Measurements from ENCODE around the gene CCT2.

Gene CCT2

DNA sequence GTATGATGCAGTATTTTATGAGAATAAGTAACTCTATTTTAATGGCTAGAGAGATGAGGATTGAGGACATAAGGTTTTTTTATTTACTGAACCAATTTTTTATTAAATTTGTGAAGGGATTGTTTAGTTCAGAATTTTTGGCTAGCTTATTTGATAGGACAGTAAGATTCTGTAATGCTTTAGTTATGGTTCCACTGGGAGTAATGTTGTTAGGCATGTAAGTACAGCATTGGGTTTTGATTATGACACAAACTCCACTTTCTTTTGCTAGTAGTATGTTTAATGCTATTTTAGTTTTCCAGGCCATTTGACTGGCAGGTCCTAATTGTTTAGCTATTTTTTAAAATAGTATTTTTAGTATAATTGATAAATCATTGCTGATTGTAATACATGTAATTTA, 59.3 kb downstream of the CCT2 start:
- no peak for DNase-seq

DNA sequence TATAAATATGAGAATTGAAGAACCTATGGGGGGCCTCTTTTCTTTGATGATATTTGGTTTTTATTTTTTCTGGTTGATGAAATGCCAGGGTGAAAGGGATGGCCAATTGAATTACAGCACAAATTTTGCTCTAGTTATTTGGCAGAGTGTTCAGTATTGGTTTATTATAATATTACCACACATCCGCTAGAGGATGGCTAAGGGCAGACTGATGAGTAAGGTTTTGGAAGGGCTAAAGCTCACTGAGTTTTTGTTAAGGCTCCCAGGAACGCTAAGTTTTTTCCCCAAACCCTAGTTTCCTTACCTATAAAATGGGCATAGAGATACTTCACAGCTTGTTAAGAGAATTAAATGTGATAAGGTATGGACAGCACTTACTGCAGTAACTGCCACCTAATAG, 59.8 kb downstream of the CCT2 start:
- no peak for DNase-seq

DNA sequence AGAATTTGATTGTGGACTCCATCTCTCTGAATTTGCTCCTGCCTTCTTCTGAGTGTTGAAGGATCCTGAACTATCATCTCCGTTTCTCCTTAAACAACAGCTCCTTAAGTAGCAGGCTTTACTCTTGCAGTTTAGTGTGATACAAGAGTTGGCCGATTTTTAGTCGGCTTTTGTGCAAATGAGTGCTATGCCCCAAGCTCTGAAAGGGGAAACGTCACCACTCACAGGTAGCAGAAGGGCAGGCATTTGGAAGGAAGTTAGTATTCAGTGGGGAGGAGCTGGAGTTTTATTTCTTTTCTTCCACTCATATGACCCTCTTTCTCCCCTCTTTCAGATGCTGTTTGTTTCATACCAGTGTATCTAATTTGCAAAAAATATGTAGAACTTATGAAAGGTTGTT, 61.9 kb downstream of the CCT2 start:
- DNase-seq, result no peak

DNA sequence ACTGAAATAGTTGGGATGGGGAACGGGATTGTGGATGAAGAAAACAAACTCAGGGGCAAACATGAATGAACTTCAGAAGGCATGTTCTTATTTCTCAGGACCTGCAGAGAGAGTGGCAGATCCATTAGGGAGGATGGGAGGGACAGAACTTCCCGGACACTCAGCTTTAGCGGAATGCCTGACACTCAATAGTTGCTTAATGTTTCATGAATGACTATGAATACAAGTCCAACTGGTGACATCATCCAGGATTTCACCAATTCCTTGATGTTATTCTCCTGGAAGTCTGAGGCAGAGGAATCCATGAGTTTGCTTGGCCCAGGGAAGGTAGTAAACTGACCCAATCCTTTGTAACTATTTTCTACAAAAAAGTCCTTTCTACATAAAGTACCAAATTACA, 63.2 kb downstream of the CCT2 start:
- no peak for DNase-seq

DNA sequence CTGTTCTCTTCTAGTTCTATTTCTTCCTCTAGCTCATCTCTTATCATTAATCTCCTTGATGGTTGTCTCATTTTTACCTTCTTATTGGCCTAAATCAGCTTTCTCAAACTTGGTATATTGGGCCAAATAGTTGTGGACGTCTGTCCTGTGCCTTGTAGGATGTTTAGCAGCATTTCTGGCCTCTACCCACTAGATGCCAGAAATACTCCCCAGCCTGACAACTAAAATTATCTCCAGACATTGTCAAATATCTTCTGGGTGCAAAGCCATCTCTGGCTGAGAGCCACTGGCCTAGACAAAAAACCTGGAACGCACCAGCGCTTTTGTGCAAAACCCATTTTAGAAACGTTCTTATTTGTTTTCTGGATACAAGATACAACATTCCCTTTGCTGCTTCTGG, 64.3 kb downstream of the CCT2 start:
- no peak for DNase-seq
